DOHH2 (cell line): Measurements from ENCODE around the gene EPS8.

Source experiments
- CTCF ChIP-seq: fragments of 200-600 bp; sonication (generic); IDR thresholded peaks from one replicate; pipeline ENCODE4 v1.5.1; 2014; ENCODE audit warnings: antibody characterized with exemption, mild to moderate bottlenecking, low read depth, low read length; ENCODE audit not compliant: poor library complexity, severe bottlenecking
- EZH2phosphoT487 ChIP-seq: fragments of 200-600 bp; sonication (generic); IDR thresholded peaks from 2 replicates; pipeline ENCODE4 v1.6.1; 2017; ENCODE audit warnings: borderline replicate concordance, mild to moderate bottlenecking, antibody characterized with exemption, low read length, moderate library complexity, mixed read lengths

GRCh38 chr12:15605881-15606590 lies 183.2 kb downstream of the EPS8 start:
- TF ChIP-seq EZH2phosphoT487 (no peak), CTCF (no peak)
